K562 (cell line): ENCODE results near the gene RFT1. TPM values are rescaled to one million over a fixed set of nuclear protein-coding genes. Genes with fewer than 3 reads are reported as not detected.

ENCODE experiments used
- CSDE1 ChIP-seq, 2 experiments: fragments of 450-650 bp; IDR thresholded peaks; 2 replicates each; pipeline ENCODE4 v1.6.1; 2016; ENCODE audit warnings: mild to moderate bottlenecking in 1 of 2
- FOXA3 ChIP-seq, 2 experiments: fragments of 450-650 bp in 1 of 2; sonication (generic) in 1 of 2; formaldehyde crosslinking; IDR thresholded peaks in 1 of 2; conservative IDR thresholded peaks in 1 of 2; 2 replicates each; pipeline versions ENCODE4 v1.4.0 to v1.8.0; 2020 to 2022; ENCODE audit warnings: mild to moderate bottlenecking in 2 of 2, missing genetic modification reagents in 1 of 2
- MAFG ChIP-seq: fragments of 450-650 bp; conservative IDR thresholded peaks from 2 replicates; pipeline ENCODE4 v1.6.1; 2016; ENCODE audit warnings: missing genetic modification characterization, missing compliant biosample characterization
- NBN ChIP-seq: fragments of 450-650 bp; IDR thresholded peaks from 2 replicates; pipeline ENCODE4 v1.6.1; 2016; ENCODE audit warnings: low read depth, mild to moderate bottlenecking
- NR3C1 ChIP-seq: sonication (generic); formaldehyde crosslinking; IDR thresholded peaks from 2 replicates; pipeline ENCODE4 v1.8.1; 2022; ENCODE audit warnings: missing genetic modification reagents
- ZNF76 ChIP-seq: fragments of 250-450 bp; sonication (Bioruptor Pico); IDR thresholded peaks from 2 replicates; pipeline ENCODE4 v1.4.0; 2020; ENCODE audit warnings: mild to moderate bottlenecking, moderate library complexity, borderline replicate concordance
- polyA plus RNA-seq, 8 experiments: library from polyadenylated mRNA; depleted of rRNA in 4 of 8; stranded (reverse) in 5 of 8; unstranded in 3 of 8; fragments of >200 nt; fragmentation: Nextera tagmentation in 2 of 8; fragmentation: Illumina TruSeq in 1 of 8; extraction: Ambion mirVana in 2 of 8; extraction: Trizol in 1 of 8; gene quantifications; 2 replicates each; pipeline versions ENCODE4 v1.2.1 to v1.2.3, GENCODE V29; 2011 to 2014; ENCODE audit warnings: inconsistent platforms in 1 of 8, missing spikeins in 1 of 8
- total RNA-seq, 7 experiments: library from RNA; depleted of rRNA in 6 of 7; stranded (reverse); fragments of >200 nt in 6 of 7; fragmentation: Illumina TruSeq in 2 of 7; extraction: Trizol in 2 of 7; gene quantifications; 2 replicates each; pipeline versions ENCODE4 v1.2.1 to v1.2.3, GENCODE V29; 2011 to 2021; ENCODE audit warnings: low replicate concordance in 1 of 7
- TF ChIP-seq, protein P1 (sequence below): fragments of 250-450 bp; sonication (Bioruptor Pico); IDR thresholded peaks from 2 replicates; pipeline ENCODE4 v1.4.0; 2020; ENCODE audit warnings: mild to moderate bottlenecking
- TF ChIP-seq, protein P2 (sequence below): IDR thresholded peaks from 3 replicates; pipeline ENCODE4 v1.6.1; 2011; ENCODE audit warnings: borderline replicate concordance, mild to moderate bottlenecking; ENCODE audit not compliant: insufficient read length, insufficient read depth

Gene RFT1
- total and polyA plus RNA-seq, 9 of the 15 experiments (the other 6 are each of a cell fraction or from before 2014, with no cell fraction given) = 4.4 to 23.8 (median 8.9) TPM

DNA sequence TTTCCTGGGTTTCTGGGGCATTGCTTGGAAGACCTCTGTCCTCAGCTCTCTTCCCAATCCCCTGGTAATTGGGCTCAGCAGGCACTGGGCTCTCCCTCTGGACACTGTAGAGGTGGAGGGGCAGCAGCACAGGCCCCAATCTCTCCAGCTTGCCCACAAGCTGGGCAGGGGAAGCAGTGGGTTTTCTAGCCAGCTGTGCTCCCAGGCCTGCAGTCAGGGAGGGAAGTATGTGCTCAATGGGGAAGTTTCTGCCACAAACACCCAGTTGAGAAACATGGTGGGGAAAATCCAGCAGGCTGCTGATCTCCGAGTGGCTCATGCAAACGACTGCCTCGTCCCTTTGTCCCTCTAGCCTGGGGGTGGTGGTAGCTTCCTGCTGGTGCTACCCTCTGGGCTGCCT lies 12.8 kb upstream of the RFT1 start (continued):
- TF ChIP-seq, protein P1, sequence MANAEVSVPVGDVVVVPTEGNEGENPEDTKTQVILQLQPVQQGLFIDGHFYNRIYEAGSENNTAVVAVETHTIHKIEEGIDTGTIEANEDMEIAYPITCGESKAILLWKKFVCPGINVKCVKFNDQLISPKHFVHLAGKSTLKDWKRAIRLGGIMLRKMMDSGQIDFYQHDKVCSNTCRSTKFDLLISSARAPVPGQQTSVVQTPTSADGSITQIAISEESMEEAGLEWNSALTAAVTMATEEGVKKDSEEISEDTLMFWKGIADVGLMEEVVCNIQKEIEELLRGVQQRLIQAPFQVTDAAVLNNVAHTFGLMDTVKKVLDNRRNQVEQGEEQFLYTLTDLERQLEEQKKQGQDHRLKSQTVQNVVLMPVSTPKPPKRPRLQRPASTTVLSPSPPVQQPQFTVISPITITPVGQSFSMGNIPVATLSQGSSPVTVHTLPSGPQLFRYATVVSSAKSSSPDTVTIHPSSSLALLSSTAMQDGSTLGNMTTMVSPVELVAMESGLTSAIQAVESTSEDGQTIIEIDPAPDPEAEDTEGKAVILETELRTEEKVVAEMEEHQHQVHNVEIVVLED (CRISPR knock-in tag) = no peak
- TF ChIP-seq NR3C1 (CRISPR knock-in tag) = no peak
- TF ChIP-seq NBN = no peak
- TF ChIP-seq, protein P2, sequence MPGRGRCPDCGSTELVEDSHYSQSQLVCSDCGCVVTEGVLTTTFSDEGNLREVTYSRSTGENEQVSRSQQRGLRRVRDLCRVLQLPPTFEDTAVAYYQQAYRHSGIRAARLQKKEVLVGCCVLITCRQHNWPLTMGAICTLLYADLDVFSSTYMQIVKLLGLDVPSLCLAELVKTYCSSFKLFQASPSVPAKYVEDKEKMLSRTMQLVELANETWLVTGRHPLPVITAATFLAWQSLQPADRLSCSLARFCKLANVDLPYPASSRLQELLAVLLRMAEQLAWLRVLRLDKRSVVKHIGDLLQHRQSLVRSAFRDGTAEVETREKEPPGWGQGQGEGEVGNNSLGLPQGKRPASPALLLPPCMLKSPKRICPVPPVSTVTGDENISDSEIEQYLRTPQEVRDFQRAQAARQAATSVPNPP = no peak
- no peak for TF ChIP-seq CSDE1 (IDR thresholded peaks at IDR 0.05)
- TF ChIP-seq MAFG (tag) = no peak
- no peak for TF ChIP-seq FOXA3 (CRISPR knock-in tag; conservative IDR thresholded peaks at IDR 0.05 in 1 of 2, IDR thresholded peaks at IDR 0.05 in 1 of 2)
- no peak for TF ChIP-seq ZNF76
